GM04503 (cell line): ENCODE results near the gene FNIP2.
A peak's percentile ranks its signal among the peaks of the same experiment; 100 is the strongest.

Experiments
- DNase-seq: peaks from one replicate; pipeline ENCODE4 v3.0.0-alpha.2; 2012; ENCODE audit warnings: low read depth

Gene FNIP2

DNA sequence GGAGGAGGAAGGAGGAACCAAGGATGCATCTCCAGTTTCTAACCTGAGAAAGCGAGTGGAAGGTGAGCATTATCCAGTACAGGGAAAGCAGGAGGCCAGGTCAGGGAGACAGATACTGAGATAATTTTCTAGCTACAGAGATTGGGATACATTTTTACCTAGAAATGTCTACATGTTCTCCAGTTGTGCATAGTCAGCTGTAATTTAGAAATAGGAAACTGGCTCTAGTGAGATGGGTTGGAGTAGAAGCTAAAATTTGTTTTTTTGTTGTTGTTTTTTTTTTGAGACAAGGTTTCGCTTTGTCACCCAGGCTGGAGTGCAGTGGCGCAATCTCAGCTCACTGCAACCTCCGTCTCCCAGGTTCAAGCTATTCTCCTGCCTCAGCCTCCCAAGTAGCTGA lies 71.3 kb downstream of the FNIP2 start:
- DNase-seq: no peak

DNA sequence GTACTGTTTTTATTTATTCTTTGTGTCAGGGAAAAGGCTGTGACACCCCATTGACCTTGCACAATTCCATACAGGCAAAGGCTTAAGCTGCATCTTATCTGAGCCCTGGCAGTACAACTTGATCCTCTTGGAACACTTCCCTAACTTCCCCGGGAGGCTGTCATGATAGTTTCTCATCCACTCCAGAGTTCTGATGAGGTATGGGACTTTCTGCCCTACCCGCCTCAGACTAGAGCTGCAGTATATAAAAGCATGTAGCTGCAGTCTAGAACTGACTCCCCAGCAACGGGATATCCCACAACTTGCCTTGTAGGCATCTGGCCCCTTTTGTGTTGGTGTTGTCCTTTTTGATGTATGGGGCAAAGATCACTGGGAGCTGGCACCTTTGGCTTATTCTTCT lies 72.7 kb downstream of the FNIP2 start:
- DNase-seq: no peak

DNA sequence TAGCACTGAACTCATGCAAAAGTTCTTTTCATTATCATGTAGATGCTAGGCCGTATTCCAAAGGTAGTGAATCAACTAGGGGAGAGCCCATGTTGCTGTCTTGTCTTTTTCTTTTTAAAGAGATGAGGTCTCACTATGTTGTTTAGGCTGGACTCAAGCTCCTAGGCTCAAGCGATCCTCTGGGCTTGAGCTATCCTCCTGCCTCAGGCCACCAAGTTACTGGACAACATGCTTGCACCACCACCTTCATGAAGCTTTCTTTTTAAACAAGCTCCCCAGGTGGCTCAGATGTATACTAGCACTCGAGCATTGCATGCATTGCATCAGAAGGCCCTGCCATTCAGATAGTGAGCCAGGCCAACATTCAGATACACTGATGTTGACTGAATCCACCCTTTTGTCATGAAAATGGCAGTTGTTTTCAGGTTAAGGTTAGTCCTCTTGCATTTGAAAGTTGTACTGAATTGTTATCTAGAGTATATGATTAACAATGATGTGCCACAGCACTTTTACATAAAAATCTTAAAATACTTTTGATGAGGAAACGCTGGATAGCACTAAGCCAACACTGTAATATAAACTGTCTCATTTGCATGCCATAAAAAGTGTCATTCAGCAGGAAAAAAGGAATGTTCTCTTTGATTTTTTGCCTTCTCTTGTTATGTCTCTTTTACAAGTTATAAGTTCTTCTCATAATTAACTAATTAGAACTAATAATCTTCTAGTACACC lies 76.7 kb downstream of the FNIP2 start:
- DNase-seq: no peak

DNA sequence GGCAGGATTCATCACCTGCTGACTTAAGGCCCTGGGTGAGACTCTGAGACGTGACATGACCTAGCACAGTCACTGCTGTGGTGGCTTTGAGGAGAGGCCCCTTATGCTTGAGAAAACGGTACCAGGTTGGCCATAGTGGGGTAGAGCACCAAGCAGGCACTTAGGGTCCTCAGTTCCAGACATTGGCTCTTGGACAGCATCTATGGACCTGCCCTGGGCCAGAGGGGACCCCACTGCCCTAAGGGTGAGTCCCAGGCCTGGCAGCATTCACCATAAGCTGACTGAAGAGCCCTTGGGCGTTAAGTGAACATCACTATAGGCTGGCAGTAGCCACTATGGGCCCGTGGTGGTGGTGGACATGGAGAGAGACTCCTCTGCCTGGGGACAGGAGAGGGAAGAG lies 78.7 kb downstream of the FNIP2 start:
- no peak for DNase-seq

DNA sequence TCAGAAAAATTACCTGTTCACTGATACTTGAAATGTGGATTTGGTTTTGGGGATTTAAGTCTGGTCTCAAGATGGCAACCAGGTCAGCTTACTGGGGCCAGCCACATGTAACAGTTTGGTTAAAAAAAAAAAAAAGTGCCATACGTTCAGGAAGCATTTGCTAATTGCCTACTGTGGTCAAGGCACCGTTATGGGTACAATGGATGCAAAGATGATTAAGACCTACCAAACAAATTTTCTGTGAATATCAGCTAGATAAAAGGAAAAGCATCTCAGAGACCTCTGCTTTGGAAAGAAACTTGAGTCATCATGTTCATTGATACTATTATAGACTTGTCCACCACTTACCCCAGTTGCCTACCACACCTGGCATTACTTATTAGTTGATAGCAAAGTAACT lies 80.9 kb downstream of the FNIP2 start:
- DNase-seq: no peak

DNA sequence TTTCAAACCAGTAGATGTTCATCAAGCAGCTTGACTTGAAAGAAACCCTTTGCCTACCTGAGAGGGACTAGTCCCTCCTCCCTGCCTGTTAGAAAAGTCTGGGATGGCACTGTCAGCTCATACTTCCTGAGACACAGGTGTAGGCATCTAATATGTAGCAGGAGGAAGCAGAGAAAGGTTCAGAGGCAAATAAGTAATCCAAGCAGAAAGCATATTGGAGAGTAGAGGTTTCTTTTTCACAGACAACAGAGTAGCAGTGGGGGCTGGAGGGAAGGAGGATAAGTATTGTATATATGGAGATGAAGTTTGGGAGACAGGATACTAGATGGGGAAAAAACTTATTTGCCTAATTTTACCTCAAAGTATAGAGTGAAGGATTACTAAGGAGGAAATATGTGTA lies 81.5 kb downstream of the FNIP2 start:
- DNase-seq: no peak

DNA sequence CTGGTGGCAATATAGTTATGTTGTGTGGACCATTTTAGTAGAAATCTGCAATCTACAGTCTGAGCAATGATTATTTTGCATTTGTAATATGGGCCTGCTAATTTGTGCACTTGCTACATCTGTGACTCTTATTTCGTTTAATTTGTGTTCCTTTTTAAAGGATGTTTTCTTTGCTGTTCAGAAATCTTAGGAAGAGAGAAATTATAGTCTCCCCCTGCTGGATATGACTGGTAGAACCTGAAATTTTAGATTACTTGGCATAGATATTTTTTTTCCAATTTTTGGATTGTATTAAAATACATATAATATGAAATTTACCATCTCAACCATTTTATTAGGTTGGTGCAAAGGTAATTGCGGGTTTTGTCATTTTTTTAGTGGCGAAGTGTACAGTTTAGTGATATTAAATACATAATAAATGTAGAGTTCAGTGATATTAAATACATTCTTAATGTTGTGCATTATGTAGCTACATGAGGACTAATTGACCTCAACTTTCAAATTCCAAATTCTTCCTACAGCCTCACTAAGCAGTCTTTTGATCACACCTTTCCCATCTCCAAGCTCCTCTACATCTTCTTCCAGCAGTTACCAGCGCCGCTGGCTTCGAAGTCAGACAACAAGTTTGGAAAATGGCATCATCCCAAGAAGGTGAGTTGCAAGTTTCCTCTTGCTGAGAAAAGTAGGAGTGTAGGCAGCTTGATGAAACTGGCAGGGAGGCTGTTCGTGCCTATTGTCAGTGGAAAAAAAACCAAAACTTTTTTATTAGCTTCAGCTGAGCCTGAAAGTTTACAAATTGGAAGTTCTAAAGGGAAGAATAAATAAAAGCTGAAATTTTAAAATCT lies 82.2 kb downstream of the FNIP2 start:
- no peak for DNase-seq

DNA sequence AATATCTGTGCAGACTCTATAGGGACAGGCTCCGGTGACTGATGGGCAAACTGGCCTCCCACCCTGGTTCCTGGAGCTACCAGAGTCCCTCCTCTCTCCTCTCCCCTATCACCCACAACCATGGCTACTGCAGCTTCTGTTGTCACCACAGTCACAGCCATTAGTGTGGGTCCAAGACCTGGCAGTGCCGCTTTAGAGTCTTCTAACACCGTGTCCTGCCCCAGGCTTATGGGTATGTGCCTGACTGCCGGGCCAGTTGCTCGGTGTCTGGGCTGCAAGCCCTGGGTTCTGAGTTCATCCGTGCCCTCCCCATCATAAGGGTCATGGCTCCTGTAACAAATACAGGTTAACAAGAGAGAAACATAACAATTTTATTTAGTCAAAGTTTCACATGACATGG lies 85.4 kb downstream of the FNIP2 start:
- no peak for DNase-seq

DNA sequence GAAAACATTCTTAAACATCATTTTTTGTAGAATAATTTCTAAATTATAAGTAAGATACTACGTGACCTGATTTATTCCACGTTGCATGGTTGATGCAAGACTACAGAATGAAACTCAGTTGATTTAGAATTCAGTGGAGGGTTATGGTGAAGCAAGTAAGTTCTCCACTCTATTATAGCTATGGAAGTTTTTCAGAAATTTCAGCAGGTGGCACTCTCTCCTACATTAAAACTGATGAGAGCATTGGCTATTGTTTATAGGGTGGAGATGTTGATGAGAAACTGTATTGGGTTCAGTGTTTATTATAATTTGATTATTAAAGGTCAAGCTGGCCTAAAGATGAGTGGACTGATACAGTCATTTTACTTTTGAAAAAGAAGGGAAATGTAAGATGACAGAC lies 88.0 kb downstream of the FNIP2 start:
- no peak for DNase-seq

DNA sequence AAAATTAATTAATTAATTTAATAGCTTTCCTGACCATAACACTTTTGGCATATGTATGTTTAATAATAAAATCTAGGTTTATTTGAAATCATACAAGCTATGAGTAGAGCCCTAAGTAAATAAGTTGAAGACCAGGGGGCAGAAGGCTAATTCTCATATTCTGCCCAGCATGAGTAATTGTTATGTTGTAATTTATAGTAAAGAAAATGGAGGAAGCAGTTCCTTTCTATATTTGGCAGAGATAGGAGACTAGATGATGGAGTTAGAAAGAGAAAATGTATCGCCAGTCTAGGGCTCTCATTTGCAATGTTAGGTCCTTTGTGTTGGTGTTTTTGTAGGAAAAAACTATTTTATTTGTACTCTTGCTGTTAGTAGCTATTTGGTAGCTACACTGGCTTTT lies 89.1 kb downstream of the FNIP2 start:
- no peak for DNase-seq

DNA sequence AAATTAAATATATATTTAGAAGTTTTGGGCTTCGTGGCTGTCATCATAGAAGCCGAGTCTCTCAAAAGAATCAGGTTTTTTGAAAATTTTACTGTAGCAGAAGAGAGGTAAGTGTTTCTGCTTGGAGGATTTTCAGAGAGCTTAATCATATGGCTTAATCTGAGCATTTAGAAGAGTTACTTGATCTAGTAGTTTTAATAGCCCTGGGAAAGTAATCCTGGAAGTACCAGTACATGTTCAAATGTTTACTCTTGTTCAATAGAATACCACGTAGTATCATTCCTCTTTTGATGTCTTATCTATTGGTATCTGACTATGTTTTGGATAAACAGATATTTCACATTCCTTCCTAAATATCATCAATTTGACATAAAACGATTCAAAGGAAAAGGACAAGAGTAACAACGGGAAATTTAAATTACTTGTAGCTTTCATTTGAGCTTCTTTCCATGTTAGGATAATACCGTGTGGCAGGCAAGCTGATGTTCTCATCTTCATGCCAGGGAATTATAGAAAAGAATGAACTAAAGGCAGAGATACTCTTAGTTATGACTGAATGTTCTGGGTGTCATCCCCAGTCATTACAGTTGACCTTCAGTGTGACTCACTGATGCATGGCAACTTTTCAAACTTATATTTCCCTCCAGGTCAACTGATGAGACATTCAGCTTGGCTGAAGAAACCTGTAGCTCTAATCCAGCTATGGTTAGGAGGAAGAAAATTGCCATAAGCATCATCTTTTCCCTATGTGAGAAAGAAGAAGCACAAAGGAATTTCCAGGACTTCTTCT lies 89.8 kb downstream of the FNIP2 start:
- DNase-seq: peak; percentile 34

DNA sequence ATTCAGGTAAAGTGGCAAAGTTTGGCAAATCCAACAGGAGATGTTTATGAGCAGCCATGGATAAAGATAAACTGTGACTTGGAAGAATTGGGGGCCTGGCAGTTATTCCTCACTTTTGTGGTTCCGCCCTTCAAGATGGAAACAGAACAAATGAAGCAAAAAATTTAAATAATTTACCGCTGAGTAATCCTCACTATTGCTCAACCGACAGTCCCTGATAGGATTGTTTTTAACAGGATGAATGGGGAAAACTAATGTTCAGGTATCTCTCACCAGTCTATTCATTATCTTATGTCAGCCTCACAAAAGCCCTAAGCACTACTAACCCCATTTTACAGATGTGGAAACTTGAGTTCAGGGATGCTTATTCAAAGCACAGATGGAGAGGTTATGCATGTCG lies 90.8 kb downstream of the FNIP2 start:
- no peak for DNase-seq

DNA sequence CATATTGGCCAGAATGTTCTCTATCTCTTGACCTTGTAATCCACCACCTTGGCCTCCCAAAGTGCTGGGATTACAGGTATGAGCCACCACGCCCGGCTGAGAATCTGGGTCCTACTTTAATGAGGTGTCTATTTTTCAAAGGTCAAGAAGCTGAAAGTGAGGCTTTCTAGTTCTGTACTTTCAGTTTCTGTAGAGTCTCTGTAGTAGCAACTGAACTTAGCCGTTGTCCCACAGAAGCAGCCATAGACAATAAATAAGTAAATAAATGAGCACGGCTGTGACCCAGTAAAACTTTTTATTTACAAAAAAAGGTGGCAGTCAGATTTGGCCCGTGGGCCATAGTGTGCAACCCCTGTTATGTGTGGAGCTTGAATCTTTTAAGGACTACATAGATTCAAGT lies 92.0 kb downstream of the FNIP2 start:
- DNase-seq: no peak

DNA sequence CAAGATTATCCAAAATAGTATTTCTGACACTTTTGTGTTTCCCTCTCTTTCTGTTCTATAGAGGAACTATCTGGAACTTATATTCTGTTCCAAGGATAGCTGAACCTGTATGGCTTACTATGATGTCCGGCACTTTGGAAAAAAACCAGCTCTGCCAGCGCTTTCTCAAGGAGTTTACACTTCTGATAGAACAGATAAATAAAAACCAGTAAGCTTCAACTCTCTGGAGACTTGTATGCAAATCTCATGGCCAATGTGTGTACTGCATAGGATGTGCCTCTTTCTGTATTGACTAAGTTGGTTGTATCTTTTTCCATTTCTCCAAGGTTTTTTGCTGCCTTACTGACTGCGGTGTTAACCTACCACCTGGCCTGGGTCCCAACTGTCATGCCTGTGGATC lies 92.5 kb downstream of the FNIP2 start:
- no peak for DNase-seq

DNA sequence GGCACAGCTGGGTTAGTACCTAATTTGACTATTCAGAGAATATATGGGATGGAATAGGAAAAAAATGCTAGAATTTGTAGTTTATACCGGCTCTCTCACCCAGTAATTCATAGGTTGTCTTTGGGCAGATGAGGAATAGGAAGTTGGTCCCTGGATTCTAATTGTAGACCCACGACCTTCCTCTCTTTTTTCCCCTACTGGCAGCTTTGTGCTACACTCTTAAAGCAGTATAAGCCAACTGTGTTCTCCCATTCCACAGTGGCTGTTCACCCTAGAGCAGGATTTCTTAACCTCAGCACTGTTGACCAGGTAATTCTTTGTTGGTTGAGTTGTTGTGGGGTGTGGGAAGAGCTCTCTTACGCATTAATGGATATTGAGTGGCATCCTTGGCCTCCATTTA lies 92.9 kb downstream of the FNIP2 start:
- DNase-seq: no peak

DNA sequence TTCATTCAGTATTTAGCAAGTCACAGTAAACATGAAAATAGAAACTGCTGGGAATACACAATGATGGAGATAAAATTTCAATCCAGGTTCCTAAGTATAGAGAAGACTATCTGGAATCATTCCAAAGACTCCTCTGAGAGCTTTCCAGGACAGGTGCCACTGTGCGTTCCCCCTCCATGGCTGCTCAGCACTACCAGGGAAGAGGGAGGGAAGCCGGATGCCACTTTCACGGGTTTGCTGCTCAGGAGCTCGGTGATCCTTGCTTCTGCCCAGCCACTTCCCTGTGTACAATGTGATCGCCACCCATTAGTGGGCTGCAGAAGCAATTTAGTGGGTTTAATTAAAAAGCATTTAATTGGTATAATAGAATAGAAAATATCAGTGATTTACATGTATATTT lies 94.5 kb downstream of the FNIP2 start:
- DNase-seq: no peak

DNA sequence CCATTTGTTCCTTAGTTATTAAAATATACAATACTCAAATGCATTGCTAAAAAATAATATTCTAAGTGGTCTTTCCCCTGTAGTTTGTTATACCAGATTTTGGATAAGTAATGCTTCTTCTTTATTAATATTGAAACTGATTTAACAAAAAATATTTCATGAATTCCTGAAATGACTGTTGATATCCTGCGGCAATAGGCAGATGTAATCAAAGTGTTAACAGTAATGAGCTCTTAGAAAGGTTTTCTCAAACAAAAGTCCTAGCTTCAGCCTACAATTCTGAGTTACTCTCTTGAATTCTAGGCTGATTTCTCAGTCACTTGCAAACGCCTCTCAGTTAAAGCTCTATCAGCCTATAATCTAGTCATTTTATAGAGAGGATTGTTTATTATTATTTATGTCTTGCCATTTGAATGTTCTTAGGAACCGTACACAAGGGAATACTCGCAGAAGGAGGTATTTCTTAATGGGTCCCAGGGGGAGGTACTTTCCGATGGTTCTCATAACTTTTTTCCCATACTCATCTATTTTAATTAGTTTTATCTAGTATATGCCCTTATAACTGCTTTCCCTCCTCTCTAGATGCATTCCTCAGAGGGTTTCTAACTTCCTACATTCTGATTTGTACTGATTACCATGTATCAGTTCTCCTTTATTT lies 96.8 kb downstream of the FNIP2 start:
- no peak for DNase-seq

DNA sequence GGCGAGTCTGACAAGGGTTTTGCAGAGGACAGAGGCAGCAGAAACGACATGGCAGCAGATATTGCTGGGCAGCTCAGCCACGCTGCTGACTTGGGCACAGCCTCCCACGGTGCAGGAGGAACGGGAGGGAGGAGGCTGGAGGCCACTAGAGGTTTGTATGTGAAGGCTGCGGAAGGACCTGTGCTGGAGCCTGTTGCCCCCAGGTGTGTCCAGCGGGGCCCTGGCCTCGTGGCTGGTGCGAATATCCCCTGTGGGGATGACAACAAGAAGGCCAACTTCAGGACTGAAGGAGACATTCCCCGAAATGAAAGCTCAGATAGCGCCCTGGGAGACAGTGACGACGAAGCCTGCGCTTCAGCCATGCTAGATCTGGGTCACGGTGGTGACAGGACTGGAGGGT lies 100.2 kb downstream of the FNIP2 start:
- DNase-seq: no peak

DNA sequence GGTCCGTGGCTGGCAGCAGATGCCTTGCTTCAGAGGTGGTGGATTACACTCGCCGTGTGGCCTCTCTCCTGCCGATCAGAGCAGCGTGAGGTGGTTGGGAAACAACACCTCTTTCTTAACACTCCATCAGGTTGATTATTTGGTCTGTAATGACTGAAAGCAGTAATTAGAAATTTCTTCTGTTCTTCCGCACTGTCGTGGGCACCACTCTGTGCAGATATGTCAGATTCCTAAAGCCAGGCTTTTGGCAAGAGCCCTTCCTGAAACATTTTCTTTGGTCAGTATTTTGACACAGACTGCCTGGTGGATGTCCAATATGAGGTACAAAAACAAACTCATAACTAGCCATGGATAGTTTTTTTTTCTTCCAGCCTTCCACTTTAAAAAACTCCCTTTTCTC lies 100.9 kb downstream of the FNIP2 start:
- DNase-seq: no peak

DNA sequence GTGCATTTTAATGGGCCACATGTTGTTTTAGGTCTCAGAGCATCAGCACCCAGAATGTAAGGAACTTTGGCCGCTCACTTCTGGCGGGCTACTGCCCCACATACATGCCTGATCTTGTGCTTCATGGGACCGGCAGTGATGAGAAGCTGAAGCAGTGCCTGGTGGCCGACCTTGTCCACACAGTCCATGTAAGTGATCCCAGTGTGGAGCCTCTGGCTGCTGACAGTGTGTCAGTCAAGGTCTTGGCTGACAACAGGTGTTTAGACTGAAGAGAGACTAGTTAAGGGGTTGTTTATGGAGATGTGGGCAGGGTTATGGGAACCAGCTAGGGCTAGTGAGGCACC lies 101.4 kb downstream of the FNIP2 start:
- no peak for DNase-seq

DNA sequence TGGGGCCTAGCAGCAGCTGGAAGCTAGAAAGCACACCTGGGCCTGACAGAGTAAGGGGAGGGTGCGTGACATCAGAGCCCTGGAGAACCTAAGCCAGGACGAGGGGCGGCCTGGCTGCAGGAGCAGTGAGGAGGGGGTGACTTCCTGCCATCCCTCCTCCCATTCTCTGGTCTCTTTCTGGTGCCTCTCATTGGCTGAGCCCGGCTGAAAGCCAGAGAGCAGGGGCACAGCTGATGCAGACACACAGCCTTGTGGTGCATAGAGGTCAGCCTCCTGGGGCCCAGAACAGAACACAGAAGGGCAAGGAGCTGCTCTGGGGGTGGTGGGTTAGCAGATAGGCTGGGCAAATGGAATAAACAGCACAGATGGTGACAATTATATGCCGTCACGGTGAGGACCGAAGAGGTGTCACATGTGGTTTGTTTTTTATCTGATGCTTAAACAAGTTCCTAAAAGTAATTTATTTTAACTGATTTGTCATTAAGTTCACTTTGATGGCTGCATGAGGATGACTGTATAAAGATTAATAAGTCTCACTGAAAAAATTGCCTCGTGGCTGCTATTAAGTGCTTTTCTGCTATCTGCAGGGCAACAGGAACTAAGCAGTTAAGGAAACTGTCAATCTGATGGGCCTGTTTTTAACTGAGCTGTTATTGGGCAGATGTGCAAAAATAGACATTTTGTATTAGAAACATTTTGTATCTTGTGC lies 102.0 kb downstream of the FNIP2 start:
- DNase-seq: no peak

DNA sequence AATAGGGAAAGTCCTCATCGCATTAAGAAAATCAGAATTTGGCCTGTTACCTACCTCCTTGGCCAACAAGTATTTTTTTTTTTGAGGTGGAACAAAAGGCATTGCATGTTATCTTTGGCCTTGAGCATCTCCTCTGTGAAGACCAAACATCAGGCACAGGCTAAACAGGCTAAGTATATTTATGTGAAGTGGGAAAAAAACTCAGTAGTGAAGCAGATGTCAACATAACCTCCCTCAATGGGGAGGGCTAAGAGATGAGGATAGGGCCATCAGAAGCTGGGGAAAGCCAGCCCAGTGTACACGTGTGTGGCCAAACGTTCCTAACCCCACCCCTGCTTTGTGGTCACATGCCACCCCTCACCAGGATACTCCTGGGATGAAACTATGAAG lies 102.5 kb downstream of the FNIP2 start:
- DNase-seq: no peak
